ENCODE measurements around the gene MAN1B1. TPM values are rescaled to one million over a fixed set of nuclear protein-coding genes. Genes with fewer than 3 reads are reported as not detected.

Gene MAN1B1
- total and polyA plus RNA-seq, 2 of the 8 experiments (the other 6 are each of a cell fraction or from before 2014, with no cell fraction given): 33.7 to 36.3 TPM

- Histone ChIP-seq H2BK120ac (replicated peaks; ENCODE audit: low read depth, low read length) (no peak overlapping the region), H3K4me1 (replicated peaks in 1 of 4; ENCODE audit: control insufficient read depth in 3 of 4, insufficient read depth in 4 of 4, low read length in 3 of 4) (peaks cover 0 to 10% (median 4%) of the 10 kb centered on the region in 4 experiments; a peak in 4 of 7 replicates), H3K9ac (replicated peaks in 1 of 4; ENCODE audit: extremely low read depth in 1 of 4, low read depth in 3 of 4, low read length in 3 of 4) (peak overlapping the region; percentile 28 to 54 (median 42); a peak in 4 of 7 replicates), H4K20me1 (replicated peaks in 1 of 2; ENCODE audit: control insufficient read depth in 1 of 2, insufficient read depth in 2 of 2, low read length in 2 of 2) (no peaks in the 10 kb centered on the region), H3K23ac (ENCODE audit: insufficient read length) (no peak overlapping the region), H2AK5ac (ENCODE audit: low read depth, low read length) (no peak overlapping the region), H2BK20ac (ENCODE audit: low read length) (no peak overlapping the region), H3K36me3 (ENCODE audit: control insufficient read depth in 2 of 4, insufficient read depth in 4 of 4, low read length in 3 of 4) (no peaks in the 10 kb centered on the region; a peak in 1 of 8 replicates), H3K14ac (ENCODE audit: insufficient read length) (no peak overlapping the region), H3K79me1 (ENCODE audit: low read depth, low read length) (no peaks in the 10 kb centered on the region), H3K23me2 (ENCODE audit: low read depth, low read length) (peaks cover 12% of the 10 kb centered on the region; the same call in 1 of the 2 replicates), H4K5ac (ENCODE audit: insufficient read length, low read depth, low read length) (peak overlapping the region; percentile 10), H3K27ac (ENCODE audit: low read depth, low read length) (no peak overlapping the region), H4K91ac (replicated peaks; ENCODE audit: insufficient read length, low read length) (peak overlapping the region; percentile 18), H3K4me2 (ENCODE audit: insufficient read depth in 1 of 2, low read depth in 2 of 2, low read length in 2 of 2) (peak overlapping the region; percentile 83 to 94), H3K9me3 (ENCODE audit: insufficient read depth in 2 of 2, low read depth in 1 of 2, low read length in 1 of 2) (no peaks in the 10 kb centered on the region), H2AFZ (ENCODE audit: low read length) (no peak overlapping the region; the same call in 1 of the 2 replicates), H4K8ac (ENCODE audit: extremely low read depth, insufficient read depth, low read length) (peak overlapping the region; percentile 87; the same call in 1 of the 2 replicates), H2BK5ac (ENCODE audit: low read depth, low read length) (0 out of 2 replicates have a peak overlapping the region, but pooled peaks have one; percentile 60), H3K4ac (replicated peaks; ENCODE audit: insufficient read length, low read depth, low read length) (no peak overlapping the region), H3K79me2 (ENCODE audit: control insufficient read depth in 1 of 2, insufficient read depth in 2 of 2, low read length in 2 of 2) (no peaks in the 10 kb centered on the region), H2BK12ac (ENCODE audit: low read depth, low read length) (no peak overlapping the region), H3K18ac (ENCODE audit: extremely low read depth, low read length) (peak overlapping the region; percentile 48; the same call in 1 of the 2 replicates), H2BK15ac (ENCODE audit: low read length) (no peak overlapping the region), H3K56ac (replicated peaks; ENCODE audit: insufficient read length, low read depth, low read length) (no peak overlapping the region), H3K27me3 (replicated peaks in 1 of 4; ENCODE audit: control insufficient read depth in 3 of 4, extremely low read depth in 1 of 4, insufficient read depth in 3 of 4, low read length in 3 of 4) (peaks cover 0 to 11% (median 3%) of the 10 kb centered on the region in 4 experiments; a peak in 5 of 7 replicates), H3K4me3 (ENCODE audit: extremely low read depth in 1 of 4, insufficient read depth in 2 of 4, low read depth in 3 of 4, low read length in 4 of 4) (peak overlapping the region; percentile 55 to 81 (median 71))
- 11% methylated on average over 22 of the region's 22 CpGs; no CpG with 5 or more reads in 1 of the 2 experiments for WGBS, 2 experiments (ENCODE audit: extremely low coverage in 1 of 2, insufficient coverage in 1 of 2, insufficient read length in 1 of 2, insufficient replicate concordance in 2 of 2, low coverage in 1 of 2, low lambda C conversion rate in 2 of 2, missing lambda C conversion rate in 1 of 2)
- CTCF ChIA-PET (ENCODE audit: partially characterized antibody): interaction anchor here (0.6 to 7.8 kb wide), 7 partner anchors 20 to 149 kb away, joined by 3 to 80 read pairs (median 4); partner anchors contain the start of gene SAPCD2
- POLR2A ChIA-PET (ENCODE audit: partially characterized antibody): interaction anchor here (0.6 to 1.4 kb wide), 7 partner anchors 9 to 311 kb away, joined by 3 to 9 read pairs (median 3); partner anchors contain the start of gene UAP1L1
- FAIRE-seq (no peak), DNase-seq (ENCODE audit: low read depth in 1 of 2, low spot score in 2 of 2) (no peak)
- TF ChIP-seq KDM5A (IDR thresholded peaks at IDR 0.05; ENCODE audit: low read length): no peak
- TF ChIP-seq RBBP5 (IDR thresholded peaks at IDR 0.05; ENCODE audit: borderline replicate concordance, low read depth, low read length): no peak
- TF ChIP-seq MAX (IDR thresholded peaks at IDR 0.05): no peak
- no peak for TF ChIP-seq EP300 (IDR thresholded peaks at IDR 0.05; ENCODE audit: borderline replicate concordance in 1 of 2, low read depth in 2 of 2, low read length in 2 of 2)
- no peak for TF ChIP-seq CBX5 (IDR thresholded peaks at IDR 0.05; ENCODE audit: low read depth, low read length)
- TF ChIP-seq GABPA (IDR thresholded peaks at IDR 0.05; ENCODE audit: borderline replicate concordance, insufficient read depth, low read length): no peak
- TF ChIP-seq, protein P1, sequence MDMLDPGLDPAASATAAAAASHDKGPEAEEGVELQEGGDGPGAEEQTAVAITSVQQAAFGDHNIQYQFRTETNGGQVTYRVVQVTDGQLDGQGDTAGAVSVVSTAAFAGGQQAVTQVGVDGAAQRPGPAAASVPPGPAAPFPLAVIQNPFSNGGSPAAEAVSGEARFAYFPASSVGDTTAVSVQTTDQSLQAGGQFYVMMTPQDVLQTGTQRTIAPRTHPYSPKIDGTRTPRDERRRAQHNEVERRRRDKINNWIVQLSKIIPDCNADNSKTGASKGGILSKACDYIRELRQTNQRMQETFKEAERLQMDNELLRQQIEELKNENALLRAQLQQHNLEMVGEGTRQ (IDR thresholded peaks at IDR 0.05; ENCODE audit: low read length): no peak
- no peak for TF ChIP-seq BCL11A (IDR thresholded peaks at IDR 0.05; ENCODE audit: low read depth in 2 of 2, low read length in 2 of 2)
- TF ChIP-seq EGR1 (IDR thresholded peaks at IDR 0.05; ENCODE audit: borderline replicate concordance, low read depth, low read length): no peak
- no peak for TF ChIP-seq TAF1 (IDR thresholded peaks at IDR 0.05; ENCODE audit: low read depth, low read length)
Observed at GRCh38 chr9:137087409-137087925, 682 bp downstream of the MAN1B1 start.
